ENCODE data around the gene CLSTN2. TPM values are rescaled to one million over a fixed set of nuclear protein-coding genes. Genes with fewer than 3 reads are reported as not detected.

Gene CLSTN2
- total RNA-seq, 1 experiment from 2014 or later = not detected

DNA sequence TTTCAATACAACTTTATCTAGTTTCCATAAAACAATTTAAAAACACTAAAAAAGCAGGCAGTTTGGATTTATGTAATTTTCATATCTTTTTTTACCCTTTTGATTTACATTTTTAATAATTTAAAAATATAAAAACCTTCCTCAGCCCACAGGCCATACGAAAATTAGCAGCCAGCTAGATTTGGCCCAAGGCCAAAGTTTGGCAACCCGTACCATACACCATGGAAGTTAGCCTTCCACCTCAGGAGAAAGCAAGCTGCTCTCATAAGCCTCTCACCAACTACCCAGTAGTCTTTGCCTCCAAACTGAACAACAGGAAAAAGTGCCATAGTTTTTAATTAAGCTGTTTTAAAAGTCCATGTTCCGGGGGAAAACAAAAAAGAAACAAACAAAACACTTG, 635.6 kb downstream of the CLSTN2 start:
- H3K27ac ChIP-seq (ENCODE audit: low read length) = no peak overlapping the region
- no peaks in the 10 kb centered on the region for H3K79me2 ChIP-seq (ENCODE audit: low read length)
- no peaks in the 10 kb centered on the region for H4K20me1 ChIP-seq (ENCODE audit: low read length)
- no peak overlapping the region for H2AFZ ChIP-seq (ENCODE audit: low read length)
- H3K9me2 ChIP-seq (replicated peaks; ENCODE audit: low read length) = no peaks in the 10 kb centered on the region
- H3K4me2 ChIP-seq (ENCODE audit: low read length) = no peak overlapping the region
- BruUV-seq (replicated peaks) = no TSS peak
- POLR2A ChIA-PET (ENCODE audit: unreplicated experiment) = no interaction called here
- H3K4me1 ChIP-seq (ENCODE audit: insufficient read depth, low read length) = no peaks in the 10 kb centered on the region
- no peak for DNase-seq
- intact Hi-C loops (cut with micrococcal nuclease) = no loop called here
- TF ChIP-seq EZH2 (IDR thresholded peaks at IDR 0.05; ENCODE audit: low read length, unreplicated experiment) (no peak), EZH2phosphoT487 (IDR thresholded peaks at IDR 0.05; ENCODE audit: borderline replicate concordance, low read length) (no peak)
- TF ChIP-seq, protein P1, sequence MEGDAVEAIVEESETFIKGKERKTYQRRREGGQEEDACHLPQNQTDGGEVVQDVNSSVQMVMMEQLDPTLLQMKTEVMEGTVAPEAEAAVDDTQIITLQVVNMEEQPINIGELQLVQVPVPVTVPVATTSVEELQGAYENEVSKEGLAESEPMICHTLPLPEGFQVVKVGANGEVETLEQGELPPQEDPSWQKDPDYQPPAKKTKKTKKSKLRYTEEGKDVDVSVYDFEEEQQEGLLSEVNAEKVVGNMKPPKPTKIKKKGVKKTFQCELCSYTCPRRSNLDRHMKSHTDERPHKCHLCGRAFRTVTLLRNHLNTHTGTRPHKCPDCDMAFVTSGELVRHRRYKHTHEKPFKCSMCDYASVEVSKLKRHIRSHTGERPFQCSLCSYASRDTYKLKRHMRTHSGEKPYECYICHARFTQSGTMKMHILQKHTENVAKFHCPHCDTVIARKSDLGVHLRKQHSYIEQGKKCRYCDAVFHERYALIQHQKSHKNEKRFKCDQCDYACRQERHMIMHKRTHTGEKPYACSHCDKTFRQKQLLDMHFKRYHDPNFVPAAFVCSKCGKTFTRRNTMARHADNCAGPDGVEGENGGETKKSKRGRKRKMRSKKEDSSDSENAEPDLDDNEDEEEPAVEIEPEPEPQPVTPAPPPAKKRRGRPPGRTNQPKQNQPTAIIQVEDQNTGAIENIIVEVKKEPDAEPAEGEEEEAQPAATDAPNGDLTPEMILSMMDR (conservative IDR thresholded peaks at IDR 0.05; ENCODE audit: low read depth, low read length) = no peak
- CTCF ChIA-PET = no interaction called here
- no peak for ATAC-seq
- H3K36me3 ChIP-seq (ENCODE audit: low read depth, low read length) = no peaks in the 10 kb centered on the region
- no peak overlapping the region for H3K4me3 ChIP-seq (ENCODE audit: low read length)
- no peaks in the 10 kb centered on the region for H3F3A ChIP-seq (ENCODE audit: low read length, unreplicated experiment)
- no peaks in the 10 kb centered on the region for H3K27me3 ChIP-seq (ENCODE audit: low read length)
- H3K9me3 ChIP-seq (ENCODE audit: low read length) = no peaks in the 10 kb centered on the region
- H3K9ac ChIP-seq (ENCODE audit: low read length) = no peak overlapping the region

DNA sequence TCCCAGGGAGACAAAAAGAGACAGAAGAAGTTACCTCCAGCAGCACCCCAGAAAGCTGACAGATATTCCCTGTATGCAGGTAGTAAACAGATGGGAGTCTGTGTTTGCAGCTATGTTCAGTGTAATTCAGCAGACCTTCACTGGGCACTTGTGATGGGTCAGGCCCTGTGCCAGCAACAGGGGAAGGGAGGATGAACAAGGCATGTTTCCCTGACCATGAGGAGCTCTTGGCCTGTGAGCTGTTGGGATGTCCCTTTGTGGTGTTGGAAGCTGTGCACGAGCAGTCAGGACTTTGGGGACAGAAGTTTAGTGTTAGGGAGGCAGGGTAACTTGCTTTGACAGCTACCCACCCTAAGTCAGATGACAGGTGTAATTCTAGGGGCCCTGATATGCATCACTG, 636.9 kb downstream of the CLSTN2 start:
- Histone ChIP-seq H3K27me3 (ENCODE audit: low read length) (no peaks in the 10 kb centered on the region), H3K9me3 (ENCODE audit: low read length) (no peaks in the 10 kb centered on the region), H3K36me3 (ENCODE audit: low read depth, low read length) (no peaks in the 10 kb centered on the region), H3K9ac (ENCODE audit: low read length) (no peak overlapping the region), H3K4me2 (ENCODE audit: low read length) (no peak overlapping the region), H3K9me2 (replicated peaks; ENCODE audit: low read length) (no peaks in the 10 kb centered on the region), H4K20me1 (ENCODE audit: low read length) (no peaks in the 10 kb centered on the region), H3K4me1 (ENCODE audit: insufficient read depth, low read length) (no peaks in the 10 kb centered on the region), H3K27ac (ENCODE audit: low read length) (no peak overlapping the region), H3K4me3 (ENCODE audit: low read length) (no peak overlapping the region), H2AFZ (ENCODE audit: low read length) (no peak overlapping the region), H3F3A (ENCODE audit: low read length, unreplicated experiment) (no peaks in the 10 kb centered on the region), H3K79me2 (ENCODE audit: low read length) (no peaks in the 10 kb centered on the region)
- DNase-seq (no peak), ATAC-seq (no peak)
- intact Hi-C loops (cut with micrococcal nuclease) = no loop called here
- POLR2A ChIA-PET (ENCODE audit: unreplicated experiment) = no interaction called here
- BruUV-seq (replicated peaks) = no TSS peak
- CTCF ChIA-PET = no interaction called here
- TF ChIP-seq, protein P1 (conservative IDR thresholded peaks at IDR 0.05; ENCODE audit: low read depth, low read length) = no peak
- TF ChIP-seq EZH2 (IDR thresholded peaks at IDR 0.05; ENCODE audit: low read length, unreplicated experiment) (no peak), EZH2phosphoT487 (IDR thresholded peaks at IDR 0.05; ENCODE audit: borderline replicate concordance, low read length) (no peak)

DNA sequence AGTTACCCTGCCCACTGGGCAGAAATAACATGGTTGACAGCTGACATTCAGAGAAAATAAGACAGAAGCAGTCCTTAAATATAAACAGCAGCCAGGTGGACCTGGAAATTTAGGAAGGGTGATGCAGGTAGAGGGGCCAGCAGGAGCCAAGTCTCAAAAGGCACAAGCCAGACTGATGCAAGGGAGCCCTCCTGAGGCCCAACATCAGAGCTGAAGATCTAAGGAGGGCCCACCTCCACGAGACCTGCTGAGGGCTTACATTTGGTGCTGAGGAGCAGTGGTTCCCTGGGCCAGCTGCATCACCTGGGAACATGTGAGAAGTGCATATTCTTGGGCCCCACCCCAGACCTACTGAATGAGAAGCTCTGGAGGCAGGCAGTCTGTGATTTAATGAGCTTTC, 637.3 kb downstream of the CLSTN2 start:
- no peaks in the 10 kb centered on the region for H3K79me2 ChIP-seq (ENCODE audit: low read length)
- H3K27me3 ChIP-seq (ENCODE audit: low read length) = no peaks in the 10 kb centered on the region
- intact Hi-C loops (cut with micrococcal nuclease) = no loop called here
- H3K36me3 ChIP-seq (ENCODE audit: low read depth, low read length) = no peaks in the 10 kb centered on the region
- POLR2A ChIA-PET (ENCODE audit: unreplicated experiment) = no interaction called here
- H2AFZ ChIP-seq (ENCODE audit: low read length) = no peak overlapping the region
- DNase-seq (no peak), ATAC-seq (no peak)
- H3K27ac ChIP-seq (ENCODE audit: low read length) = no peak overlapping the region
- H4K20me1 ChIP-seq (ENCODE audit: low read length) = no peaks in the 10 kb centered on the region
- no peak for TF ChIP-seq EZH2phosphoT487 (IDR thresholded peaks at IDR 0.05; ENCODE audit: borderline replicate concordance, low read length)
- no peak for TF ChIP-seq EZH2 (IDR thresholded peaks at IDR 0.05; ENCODE audit: low read length, unreplicated experiment)
- TF ChIP-seq, protein P1 (conservative IDR thresholded peaks at IDR 0.05; ENCODE audit: low read depth, low read length) = no peak
- CTCF ChIA-PET = no interaction called here
- H3K4me3 ChIP-seq (ENCODE audit: low read length) = no peak overlapping the region
- no peak overlapping the region for H3K9ac ChIP-seq (ENCODE audit: low read length)
- no peaks in the 10 kb centered on the region for H3F3A ChIP-seq (ENCODE audit: low read length, unreplicated experiment)
- no peaks in the 10 kb centered on the region for H3K4me1 ChIP-seq (ENCODE audit: insufficient read depth, low read length)
- H3K9me3 ChIP-seq (ENCODE audit: low read length) = no peaks in the 10 kb centered on the region
- H3K9me2 ChIP-seq (replicated peaks; ENCODE audit: low read length) = no peaks in the 10 kb centered on the region
- no TSS peak for BruUV-seq (replicated peaks)
- no peak overlapping the region for H3K4me2 ChIP-seq (ENCODE audit: low read length)

Measured in PC-3 (cell line).